HG03196 (cell line): ENCODE results near the gene ASB15.
A peak's percentile ranks its signal among the peaks of the same experiment; 100 is the strongest.

Experiments
- ATAC-seq: cut with Tn5 transposase; IDR thresholded peaks from one replicate; pipeline ENCODE4 v1.9.1; 2021; ENCODE audit not compliant: unreplicated experiment

Gene ASB15

DNA sequence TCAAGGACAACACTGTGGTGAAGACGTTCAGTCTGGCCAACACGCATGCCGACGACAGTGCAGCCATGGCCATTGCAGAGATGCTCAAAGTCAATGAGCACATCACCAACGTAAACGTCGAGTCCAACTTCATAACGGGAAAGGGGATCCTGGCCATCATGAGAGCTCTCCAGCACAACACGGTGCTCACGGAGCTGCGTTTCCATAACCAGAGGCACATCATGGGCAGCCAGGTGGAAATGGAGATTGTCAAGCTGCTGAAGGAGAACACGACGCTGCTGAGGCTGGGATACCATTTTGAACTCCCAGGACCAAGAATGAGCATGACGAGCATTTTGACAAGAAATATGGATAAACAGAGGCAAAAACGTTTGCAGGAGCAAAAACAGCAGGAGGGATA lies 60.7 kb downstream of the ASB15 start:
- ATAC-seq, result no peak

DNA sequence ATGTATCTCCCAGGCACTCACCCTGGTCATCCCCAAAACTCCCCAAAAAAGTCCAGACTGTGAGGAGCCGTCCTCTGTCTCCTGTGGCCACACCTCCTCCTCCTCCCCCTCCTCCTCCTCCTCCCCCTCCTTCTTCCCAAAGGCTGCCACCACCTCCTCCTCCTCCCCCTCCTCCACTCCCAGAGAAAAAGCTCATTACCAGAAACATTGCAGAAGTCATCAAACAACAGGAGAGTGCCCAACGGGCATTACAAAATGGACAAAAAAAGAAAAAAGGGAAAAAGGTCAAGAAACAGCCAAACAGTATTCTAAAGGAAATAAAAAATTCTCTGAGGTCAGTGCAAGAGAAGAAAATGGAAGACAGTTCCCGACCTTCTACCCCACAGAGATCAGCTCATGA lies 61.1 kb downstream of the ASB15 start:
- no peak for ATAC-seq

DNA sequence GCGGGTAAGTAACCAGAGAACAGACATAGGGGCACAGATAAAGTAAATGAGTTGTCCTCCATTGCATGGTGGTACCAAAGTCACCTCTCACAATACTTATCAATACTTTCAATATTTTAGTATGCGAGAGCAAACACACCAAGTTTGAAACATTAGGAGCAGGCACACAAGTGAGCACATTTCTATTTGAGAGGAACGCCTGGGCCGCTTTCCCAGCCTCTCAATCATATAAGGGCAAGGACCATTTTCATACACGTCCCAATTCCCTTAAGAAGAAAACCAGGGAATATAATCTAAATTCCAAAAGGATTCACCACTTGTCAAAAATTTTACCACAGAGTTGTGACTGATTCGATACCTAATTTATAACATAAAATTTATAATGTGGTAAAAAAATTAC lies 61.6 kb downstream of the ASB15 start:
- ATAC-seq, result no peak

DNA sequence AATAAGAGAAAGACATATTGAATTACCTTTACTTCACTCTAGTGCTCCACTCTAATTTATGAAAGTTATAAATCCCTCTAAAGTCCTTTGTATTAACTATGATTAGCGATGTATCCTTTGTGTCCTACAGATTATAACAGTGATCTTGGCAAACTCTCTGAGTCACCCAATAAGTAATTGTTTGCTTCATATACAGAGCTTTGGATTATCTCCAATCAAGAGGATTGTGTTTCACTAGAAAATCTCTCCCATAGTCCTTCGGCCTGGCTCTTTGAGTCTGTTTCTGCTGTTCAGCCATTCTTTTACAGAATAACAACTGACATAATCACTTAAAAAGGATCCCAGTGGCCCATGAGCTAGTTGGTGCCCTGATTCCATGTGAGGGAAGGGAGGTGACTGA lies 63.5 kb downstream of the ASB15 start:
- ATAC-seq, result no peak

DNA sequence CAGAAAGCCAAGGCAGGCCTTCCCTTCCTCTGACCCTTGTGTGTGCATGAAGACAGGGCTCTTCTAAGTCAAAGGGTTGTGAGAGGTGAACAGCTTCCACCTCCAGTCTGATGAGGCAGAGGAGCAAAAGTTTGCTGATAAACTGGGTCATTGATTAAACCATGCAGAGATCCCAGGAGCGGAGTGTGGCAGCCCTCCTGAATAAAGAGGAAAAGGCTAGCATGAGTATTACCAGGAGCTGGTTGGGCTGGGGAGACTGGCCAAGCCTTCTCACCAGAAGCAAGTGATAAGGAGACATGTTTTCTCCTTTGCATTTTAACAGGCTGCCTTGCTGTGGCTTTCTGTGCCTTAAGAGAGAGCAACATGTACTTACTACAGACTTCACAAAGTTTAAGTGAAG lies 64.3 kb downstream of the ASB15 start:
- ATAC-seq, result no peak

DNA sequence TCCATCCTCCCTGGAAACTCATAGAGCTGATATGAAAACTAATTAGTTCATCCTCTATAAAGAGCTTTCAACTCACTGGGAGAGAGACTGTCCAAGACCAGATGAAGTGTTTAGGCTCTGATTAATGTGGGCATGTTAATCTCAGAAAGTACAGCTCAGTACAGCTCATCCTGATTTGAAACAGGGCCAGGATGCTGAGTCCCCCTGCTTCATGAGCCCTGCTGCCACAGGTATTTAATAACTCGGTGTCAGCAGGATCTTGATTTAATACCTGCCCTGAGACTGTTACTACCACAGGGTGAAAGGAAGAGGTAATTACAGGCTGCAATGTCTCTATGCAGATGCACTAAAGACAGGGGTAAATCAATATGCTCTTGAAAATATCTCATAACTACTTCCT lies 64.9 kb downstream of the ASB15 start:
- ATAC-seq, result no peak

DNA sequence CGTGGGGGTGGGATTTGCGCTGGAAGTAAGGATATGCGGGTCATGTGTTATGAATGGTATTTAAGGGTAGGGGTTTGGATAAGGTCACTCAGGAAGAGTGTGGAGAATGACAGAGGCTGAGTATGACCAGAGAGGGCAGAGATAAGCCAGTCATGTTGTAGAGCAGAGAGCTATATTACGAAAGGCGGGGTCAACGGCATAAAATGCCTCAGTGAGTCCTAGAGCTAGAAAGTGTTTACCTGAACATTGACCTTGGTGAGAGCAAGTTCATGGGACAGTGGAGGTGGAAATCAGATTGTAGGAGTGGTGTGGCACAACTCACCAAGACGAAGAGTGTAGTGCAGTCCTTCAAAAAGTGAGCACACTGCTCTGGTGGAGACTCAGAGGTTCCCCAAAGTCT lies 67.9 kb downstream of the ASB15 start:
- ATAC-seq, result no peak

DNA sequence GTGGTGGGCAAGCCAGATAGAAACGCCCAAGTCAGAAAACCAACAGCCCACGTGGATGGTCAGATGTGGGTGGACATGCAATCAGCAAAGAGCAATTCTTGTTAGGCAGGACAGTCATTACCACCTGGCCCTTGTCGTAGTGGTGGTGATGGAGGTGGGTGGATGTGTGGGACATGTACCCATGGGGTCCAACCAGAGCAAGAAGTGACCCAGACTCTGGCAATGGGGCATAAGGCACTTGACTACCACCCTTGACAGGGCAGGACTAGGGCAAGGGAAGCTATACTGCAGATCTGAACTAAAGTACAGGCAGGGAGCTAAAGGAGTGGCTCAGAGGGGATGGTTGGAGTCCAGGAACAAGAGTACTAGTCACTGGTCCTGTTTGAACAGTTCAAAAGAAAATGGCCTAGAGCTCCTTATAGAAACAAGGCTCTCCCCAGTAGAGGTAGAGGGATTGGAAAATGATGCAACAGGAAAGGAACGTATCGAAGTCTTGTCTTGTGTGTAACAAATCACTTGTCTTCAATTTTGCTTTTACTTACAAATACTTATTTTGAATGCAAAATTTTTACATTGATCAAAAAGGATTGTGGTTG lies 71.6 kb downstream of the ASB15 start:
- ATAC-seq, result no peak

DNA sequence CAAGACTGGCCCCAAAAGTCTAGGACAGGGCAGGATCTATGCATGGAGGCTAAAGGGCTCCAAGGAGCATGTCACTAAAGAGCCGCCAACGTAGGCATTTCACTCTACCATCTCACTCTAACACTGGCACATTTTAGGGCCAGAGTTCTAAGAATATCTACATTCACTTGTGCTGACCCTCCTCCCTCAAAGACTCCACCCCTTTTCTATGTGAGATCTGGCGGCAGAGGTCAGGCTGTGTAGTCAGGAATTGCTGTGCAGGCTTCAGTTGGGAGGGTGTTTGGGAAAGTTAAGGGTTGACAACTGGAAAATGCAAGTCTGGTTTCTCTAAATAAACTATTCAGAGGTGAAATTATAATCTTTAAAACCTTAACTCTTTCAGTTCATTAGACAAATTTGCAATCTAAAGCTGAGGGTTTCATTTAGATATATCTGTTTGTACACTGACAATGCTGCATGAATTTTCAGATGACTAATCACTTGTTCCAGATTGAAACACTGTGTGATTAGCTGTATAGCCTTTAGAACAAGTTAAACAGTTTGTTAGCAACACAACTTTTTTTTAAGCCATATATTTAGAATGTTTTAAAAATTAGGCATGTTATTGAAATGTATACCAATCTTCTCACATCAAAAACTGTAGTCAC lies 72.3 kb downstream of the ASB15 start:
- no peak for ATAC-seq

DNA sequence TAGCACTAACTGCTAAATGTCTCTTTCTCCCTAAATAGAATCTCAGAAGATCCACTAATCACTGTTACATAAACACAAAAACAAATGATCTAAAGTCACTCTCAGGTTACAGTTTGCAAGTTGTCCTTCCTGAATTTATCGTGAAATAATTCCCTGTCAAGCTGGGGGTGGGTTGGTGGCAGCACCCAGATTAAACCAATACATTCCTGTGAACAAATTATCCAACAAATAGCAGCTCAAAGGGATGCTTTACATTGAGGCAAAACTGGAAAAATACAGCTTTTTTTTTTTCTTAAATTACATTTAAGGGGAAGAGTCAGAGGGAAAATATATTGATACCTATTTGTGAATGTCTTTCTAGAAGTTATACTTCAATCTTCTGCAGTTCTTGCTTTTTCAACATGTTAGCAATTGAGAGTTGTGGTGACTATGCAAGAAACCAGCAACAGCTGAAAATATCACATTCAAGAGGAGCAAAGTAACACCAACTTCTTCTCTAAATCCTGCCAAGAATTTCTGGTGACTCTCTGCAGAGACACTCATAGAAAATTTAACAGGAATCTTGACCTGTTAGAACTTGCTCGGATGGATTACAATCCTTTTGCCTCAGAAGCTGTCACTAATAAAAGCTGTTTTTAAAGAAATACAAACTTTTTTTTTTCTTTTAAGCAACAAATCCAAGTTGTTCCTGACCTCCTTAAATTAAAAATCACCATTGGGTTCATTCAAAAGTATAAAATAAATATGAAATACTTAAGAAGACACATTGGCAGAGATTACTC lies 73.0 kb downstream of the ASB15 start:
- no peak for ATAC-seq

DNA sequence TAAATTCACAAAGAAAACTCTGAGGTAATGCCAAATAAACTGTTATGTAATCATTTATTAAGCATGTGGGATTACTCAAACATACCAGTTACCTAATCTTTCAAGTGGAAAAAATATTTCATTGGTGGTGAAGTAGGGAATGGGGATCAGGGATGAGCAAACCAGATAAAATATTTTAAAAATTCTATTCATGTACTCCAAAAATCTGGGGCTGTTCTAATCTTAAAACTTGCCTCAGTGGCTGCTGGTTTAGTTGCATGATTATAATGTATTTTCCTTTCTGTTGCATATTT lies 73.5 kb downstream of the ASB15 start:
- ATAC-seq, result no peak

DNA sequence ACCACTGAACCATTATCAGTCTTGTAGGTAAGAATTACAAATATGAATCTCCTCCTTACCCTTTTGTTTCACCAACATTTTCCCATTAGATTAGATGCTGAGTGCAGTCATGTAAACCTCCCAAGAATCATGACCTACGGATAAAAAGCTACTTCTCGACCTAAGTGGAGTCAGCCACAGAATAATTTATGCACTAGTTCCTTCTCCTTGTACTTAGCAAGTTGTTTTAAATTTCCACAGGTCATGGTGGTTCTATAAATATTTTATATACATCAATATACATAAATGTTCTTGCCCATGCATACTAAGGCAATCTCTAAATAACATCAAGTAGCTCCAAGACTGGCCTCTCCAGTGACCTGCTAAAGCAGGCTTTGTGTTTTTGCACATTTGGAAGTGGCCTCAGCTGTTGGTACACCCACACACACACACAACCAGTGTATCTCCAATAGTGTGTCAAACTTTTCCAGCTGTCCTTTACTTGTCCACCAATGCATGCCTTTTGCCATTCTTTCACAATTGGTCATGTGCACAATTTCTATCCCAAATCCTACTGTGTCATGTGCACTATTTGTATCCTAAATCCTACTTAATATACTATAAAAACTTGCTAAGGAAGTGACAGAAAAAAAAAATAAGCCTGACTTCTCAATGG lies 75.6 kb downstream of the ASB15 start:
- ATAC-seq, result no peak

DNA sequence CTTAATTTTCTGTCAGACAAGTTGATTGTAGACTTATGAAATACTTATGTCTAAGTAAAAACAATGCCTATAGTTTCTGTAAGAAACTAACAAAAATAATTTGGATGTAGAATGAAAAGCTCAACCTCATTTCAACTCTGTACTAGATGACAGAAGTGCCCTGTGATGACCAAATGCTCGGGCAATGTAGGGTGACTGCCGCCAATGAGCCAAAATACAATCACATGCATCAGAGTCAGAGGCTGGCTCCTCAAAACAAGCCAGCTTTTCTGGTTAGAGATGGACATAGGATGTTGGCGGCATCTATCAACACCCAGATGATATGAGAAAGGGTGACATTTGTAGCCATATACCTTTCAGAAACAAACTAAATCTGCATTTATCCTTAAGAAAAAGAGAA lies 78.0 kb downstream of the ASB15 start:
- no peak for ATAC-seq

DNA sequence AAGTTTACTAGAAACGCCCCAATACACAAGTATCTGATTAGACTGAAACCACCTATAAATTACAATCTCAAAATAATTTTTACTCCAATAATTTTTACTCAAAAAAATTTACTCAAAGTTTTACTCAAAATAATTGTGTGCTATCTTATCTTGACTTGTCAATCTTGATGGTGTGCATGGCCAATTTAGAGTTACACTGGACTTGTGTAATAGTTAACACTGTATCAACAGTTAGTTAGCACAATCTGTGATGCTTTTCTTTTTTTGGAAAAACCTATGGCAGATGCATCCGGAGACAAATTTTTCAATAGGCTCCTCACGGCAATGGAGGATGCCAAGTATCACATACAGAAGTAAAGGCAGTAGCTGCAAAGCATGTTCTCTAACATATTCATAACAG lies 79.0 kb downstream of the ASB15 start:
- ATAC-seq, result no peak

DNA sequence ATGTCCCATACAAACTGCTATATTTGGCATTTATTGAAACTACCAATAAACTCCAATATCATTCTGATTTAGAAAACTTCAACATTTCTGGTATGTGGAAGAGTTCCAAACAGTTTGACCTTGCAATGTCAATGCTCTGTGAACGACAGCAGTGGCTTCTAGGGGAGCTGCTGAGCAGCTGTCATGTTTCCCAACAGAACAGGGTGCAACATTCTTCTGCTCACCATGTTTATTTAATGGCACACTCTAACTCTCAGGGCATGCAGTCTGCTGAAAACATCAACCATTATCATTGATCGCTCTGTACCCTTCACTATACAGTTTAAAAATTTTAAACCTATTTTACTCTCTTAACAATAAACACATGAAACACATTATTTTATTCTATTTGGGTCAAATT lies 79.9 kb downstream of the ASB15 start:
- no peak for ATAC-seq

DNA sequence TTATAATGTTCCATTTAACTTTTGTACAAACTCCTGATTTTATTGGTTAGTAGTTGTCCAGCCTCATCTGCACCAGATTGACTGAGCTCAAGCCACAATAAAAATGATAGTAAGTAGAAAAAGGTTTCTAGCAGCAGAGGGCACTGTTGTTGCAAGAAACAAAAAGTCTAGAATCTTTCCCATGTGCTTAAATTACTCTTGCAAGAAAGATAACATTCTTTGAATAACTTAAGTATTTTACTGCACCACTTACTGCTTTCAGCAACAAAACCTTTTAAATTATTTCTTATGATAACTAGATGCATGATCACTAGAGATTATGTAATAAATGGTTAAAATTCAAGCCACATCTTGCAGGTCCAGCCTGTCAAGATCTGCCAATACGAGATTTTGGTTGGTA lies 81.1 kb downstream of the ASB15 start:
- peak; percentile 62 for ATAC-seq

DNA sequence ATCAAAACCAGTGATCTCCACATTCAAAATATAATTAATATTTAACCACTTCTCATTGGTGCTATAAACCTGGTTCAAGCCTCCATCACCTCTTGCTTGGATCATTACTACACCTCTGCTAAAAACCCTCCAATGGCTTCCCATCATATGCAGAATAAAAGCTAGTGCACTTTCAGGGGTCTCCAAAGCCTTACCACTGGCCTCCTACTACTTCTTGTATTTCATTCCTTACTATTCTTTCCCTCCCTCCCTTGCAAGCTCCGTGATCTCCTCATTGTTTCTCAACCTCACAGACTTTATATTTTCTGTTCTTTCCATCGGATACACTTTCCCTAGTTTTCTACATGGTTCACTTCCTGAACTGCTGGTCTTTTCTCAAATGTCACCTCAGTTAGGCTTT lies 85.5 kb downstream of the ASB15 start:
- no peak for ATAC-seq

DNA sequence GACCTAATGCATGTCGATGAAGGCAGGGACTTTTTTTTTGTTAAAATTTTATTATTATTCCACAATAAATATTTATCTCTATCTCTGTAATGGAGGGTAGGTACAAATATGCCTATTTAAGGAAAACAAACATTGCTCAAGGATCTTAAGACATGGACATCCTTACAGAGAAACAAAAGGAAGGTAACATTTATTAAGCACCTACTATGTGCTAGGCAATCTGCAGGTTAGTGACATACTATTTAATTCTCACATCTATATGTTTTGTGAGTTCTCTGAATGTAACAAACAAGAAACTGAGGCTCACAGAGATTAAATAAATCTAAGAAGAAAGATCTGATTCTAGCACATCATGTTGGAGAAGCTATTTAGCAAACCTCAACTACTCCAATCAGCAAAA lies 86.1 kb downstream of the ASB15 start:
- no peak for ATAC-seq
